GM23338 (cell line): Measurements from ENCODE around the gene TNNT1.
A peak's percentile ranks its signal among the peaks of the same experiment; 100 is the strongest.

Experiments used
- CTCF ChIP-seq, 2 experiments: fragments of 200-600 bp in 1 of 2; sonication (generic) in 1 of 2; conservative IDR thresholded peaks; 2 replicates each; pipeline versions ENCODE4 v1.5.1 to v1.6.1; 2016 to 2017; ENCODE audit warnings: antibody characterized with exemption in 2 of 2, low read depth in 2 of 2, mild to moderate bottlenecking in 2 of 2, moderate library complexity in 1 of 2
- ETS1 ChIP-seq: IDR thresholded peaks from 2 replicates; pipeline ENCODE4 v1.6.1; 2016; ENCODE audit warnings: antibody characterized with exemption
- EZH2 ChIP-seq: fragments of 200-600 bp; sonication (generic); IDR thresholded peaks from one replicate; pipeline ENCODE4 v1.8.0; 2017; ENCODE audit warnings: antibody characterized with exemption, mild to moderate bottlenecking, low read depth; ENCODE audit not compliant: unreplicated experiment
- EZH2phosphoT487 ChIP-seq: fragments of 200-600 bp; sonication (generic); IDR thresholded peaks from one replicate; pipeline ENCODE4 v1.8.1; 2018; ENCODE audit warnings: antibody characterized with exemption; ENCODE audit not compliant: unreplicated experiment
- JUNB ChIP-seq: IDR thresholded peaks from one replicate; pipeline ENCODE4 v1.6.1; 2016; ENCODE audit warnings: antibody characterized with exemption; ENCODE audit not compliant: unreplicated experiment
- NANOG ChIP-seq: IDR thresholded peaks from 2 replicates; pipeline ENCODE4 v1.6.1; 2016; ENCODE audit warnings: antibody characterized with exemption, borderline replicate concordance
- POLR2AphosphoS5 ChIP-seq: IDR thresholded peaks from 2 replicates; pipeline ENCODE4 v1.6.1; 2016; ENCODE audit warnings: antibody characterized with exemption, low read depth
- REST ChIP-seq: IDR thresholded peaks from one replicate; pipeline ENCODE4 v1.6.1; 2018; ENCODE audit warnings: antibody characterized with exemption; ENCODE audit not compliant: unreplicated experiment

GRCh38 chr19:55088543-55089341 is 60.3 kb downstream of the TNNT1 start:
- no peak for TF ChIP-seq ETS1
- peak; percentile 15; the same call in 1 of the 2 replicates for TF ChIP-seq POLR2AphosphoS5
- peak; percentile 55 to 71 for TF ChIP-seq CTCF (conservative IDR thresholded peaks at IDR 0.05; ENCODE audit: low read depth in 2 of 2)
- TF ChIP-seq REST = no peak
- TF ChIP-seq EZH2 = no peak
- TF ChIP-seq JUNB = no peak
- no peak for TF ChIP-seq NANOG
- TF ChIP-seq EZH2phosphoT487 = no peak
